HG03520 (cell line): ENCODE measurements around the gene PLEKHG4B.

Source experiments
- ATAC-seq: cut with Tn5 transposase; IDR thresholded peaks from one replicate; pipeline ENCODE4 v1.9.1; 2021; ENCODE audit warnings: mild to moderate bottlenecking, moderate library complexity; ENCODE audit not compliant: unreplicated experiment

Gene PLEKHG4B

DNA sequence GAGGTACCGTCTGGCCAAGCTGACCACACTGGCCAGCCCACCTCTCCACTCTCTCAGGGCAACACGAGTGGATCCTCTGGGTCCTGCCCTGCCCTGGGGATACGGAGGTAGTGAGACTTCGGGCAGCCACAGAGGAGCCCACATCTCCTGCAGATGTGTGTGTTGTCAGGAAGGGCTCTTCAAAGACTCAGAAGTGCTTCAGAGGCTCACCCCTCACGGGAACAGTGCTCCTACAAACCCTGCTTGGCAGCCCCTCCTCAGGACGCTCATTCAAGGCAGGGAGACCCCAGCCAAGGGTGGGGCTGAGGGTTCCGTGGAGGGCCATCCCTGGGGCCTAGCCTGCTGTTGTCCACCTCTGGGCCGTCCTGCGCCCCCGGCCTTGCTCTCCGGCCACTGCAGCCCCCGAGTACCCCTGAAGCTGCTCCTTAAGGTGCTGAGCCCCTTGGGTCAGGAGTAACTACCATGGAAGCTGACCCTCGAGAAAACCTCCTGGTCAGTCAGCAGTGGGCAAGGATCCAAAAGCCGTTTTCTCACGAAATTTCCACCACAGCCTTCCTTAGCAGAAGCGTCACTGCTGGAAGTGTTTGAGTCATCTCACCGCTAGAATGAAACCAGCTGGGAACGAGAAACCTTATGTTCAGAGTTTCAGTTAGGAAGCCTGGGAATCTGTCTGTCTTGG is 76.2 kb downstream of the PLEKHG4B start:
- ATAC-seq = no peak

DNA sequence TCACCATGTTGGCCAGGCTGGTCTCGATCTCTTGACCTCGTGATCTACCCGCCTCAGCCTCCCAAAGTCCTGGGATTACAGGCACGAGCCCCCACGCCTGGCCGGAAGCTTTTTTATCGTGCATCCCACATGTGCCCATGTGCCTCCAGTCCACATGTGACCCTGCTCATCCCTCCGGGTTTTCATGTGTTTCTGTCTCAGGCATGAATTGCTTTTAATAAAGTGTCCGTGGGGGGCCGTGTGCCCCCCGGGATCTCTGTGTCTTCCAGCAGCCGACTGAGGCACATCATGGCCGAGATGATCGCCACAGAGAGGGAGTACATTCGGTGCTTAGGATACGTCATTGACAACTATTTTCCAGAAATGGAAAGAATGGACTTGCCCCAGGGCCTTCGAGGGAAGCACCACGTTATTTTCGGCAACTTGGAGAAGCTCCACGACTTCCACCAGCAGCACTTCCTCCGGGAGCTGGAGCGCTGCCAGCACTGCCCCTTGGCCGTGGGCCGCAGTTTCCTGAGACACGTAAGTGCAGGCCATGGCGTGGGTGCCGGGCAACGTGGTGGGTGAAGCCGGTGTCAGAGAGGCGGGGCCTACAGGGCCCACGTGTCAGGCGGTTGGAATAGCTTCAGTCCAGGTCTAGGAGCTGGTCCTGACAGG is 77.2 kb downstream of the PLEKHG4B start:
- ATAC-seq = no peak

DNA sequence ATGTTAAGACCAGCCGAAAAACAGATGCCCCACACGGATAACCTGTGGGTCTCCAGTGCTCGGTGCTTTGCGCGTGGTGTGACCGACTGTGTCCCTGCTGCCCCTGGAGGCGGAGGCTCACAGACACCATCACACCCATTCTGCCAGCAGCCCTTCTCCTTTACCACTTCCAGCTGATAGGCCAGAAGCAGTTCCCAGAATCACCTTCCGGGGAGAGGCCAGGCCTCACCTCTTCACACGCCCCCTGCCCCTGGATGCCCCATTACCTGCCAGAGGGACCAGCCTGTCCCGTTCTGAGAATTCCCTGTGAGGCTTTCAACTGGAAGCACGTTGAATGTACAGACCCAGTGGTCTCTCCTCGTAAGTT is 77.7 kb downstream of the PLEKHG4B start:
- ATAC-seq = no peak

DNA sequence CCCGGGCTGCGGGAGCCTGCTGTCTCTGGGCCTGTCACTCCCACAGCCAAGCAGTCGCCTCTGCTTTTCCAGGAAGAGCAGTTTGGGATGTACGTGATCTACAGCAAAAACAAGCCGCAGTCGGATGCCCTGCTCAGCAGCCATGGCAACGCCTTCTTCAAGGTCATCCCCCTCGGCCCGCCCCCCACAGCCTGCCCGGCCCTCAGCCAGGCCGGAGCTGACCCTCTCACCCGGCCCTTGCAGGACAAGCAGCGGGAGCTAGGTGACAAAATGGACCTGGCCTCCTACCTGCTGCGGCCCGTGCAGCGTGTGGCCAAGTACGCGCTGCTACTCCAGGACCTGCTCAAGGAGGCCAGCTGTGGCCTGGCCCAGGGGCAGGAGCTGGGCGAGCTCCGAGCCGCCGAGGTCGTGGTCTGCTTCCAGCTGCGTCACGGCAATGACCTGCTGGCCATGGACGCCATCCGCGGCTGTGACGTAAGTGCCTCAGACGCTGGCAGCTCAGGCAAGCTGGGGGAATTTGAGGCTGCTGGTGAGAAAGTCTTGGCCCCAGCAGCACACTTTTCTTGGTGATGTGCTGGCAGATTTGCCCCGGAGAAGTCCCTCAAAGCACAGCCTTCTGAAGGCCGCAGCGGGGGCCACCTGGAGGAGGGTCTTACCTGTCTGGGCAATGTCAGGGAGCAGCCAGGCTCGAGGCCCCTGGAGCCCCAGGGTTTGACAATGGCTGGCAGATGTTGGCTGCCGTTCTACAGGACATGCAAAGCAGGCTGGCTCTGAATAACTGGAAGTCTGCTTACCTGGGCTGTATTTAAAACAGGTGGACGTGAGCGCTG is 79.2 kb downstream of the PLEKHG4B start:
- ATAC-seq = no peak

DNA sequence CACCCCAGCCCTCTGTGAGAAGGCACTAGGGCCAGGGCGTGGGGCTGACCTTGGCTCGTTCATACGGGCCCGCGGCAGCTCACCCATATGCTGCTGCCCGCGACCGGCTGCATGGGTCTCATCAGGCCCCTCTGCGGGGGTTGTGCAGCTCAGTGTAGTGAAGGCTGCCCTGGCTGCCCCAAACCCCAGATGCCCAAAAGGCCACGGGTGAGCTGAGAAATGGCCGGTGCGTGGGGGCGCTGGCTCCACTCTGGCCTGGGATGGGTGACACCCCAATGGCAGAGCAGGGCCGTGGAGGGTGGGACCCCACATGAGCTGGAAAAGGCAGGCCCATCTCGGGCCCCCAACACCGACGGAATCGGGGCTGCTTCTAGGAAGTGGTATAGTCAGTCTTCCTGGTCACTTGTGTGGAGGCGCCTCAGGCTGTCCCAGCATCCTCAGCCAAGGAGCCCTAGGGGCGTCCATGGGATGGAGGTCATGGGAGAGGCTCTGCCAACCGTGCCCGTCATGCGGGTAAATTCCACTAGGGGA is 79.9 kb downstream of the PLEKHG4B start:
- no peak for ATAC-seq

DNA sequence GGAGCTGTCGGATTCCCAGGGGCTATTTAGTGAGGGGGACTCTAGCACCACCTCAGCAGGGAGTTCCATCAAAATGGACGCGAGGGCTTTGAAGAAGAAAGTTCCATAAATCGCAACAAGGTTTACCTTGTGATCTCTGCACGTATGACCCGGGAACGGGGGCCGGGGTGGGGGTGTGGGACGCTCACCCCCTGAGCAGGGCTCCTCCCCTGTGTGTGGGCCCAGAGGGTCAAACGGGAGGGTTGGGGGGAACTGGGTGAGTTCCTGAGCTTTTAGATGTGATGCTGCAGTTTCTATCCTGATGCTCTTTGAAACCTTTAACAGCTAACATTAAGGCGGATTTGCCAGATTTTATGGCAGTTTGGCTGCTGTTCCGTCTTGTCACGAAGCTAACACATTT is 80.5 kb downstream of the PLEKHG4B start:
- ATAC-seq = no peak

DNA sequence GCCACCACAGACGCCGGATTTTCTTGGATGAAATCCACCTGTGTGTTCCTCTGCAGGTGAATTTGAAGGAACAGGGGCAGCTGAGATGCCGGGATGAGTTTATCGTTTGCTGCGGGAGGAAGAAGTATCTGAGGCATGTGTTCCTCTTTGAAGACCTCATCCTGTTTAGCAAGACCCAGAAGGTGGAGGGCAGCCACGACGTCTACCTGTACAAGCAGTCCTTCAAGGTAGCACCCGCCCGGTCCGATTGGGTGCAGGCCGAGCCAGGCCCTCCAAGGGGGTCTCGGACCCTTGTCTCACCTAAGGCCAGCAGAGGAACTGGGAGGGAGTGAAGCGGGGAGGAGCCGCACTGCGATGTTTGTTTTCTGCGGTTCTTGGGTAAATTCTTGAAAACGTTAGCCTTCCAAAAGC is 80.9 kb downstream of the PLEKHG4B start:
- no peak for ATAC-seq

DNA sequence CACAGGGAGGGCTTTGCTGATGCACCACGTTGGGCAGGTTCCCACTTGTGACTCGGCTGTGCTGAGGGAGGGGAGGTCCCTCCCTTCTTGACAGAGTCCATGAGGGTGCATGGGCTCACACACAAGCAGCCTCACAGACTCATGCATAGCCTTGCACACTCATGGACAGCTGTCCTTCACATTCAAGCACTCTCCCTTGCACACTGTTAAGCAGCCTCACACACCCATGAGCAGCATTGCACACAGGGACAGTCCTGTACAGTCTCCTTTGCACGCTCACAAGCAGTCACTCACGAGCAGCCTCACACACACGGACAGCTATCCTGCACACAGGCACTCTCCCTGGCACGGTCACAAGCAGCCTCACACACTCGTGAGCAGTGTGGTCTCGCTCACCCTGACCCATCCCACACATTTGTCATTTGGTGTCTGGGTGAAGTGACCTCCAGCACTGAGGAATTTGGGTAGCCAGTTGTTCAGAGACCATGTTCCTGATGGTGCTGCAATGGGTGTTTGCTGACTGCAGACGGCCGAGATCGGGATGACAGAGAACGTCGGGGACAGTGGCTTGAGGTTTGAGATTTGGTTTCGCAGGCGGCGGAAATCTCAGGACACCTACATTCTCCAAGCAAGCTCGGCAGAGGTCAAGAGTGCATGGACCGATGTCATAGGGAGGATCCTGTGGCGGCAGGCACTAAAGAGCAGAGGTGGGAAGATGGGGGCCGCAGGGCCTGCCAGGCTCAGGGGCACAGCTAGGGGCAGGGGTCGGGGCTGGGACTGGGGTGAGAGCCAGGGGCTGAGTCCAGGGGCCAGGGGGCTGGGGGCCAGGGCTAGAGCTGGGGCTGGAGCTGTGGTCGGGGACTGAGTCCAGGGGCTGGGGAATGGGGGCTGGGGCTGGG is 81.7 kb downstream of the PLEKHG4B start:
- ATAC-seq = no peak

DNA sequence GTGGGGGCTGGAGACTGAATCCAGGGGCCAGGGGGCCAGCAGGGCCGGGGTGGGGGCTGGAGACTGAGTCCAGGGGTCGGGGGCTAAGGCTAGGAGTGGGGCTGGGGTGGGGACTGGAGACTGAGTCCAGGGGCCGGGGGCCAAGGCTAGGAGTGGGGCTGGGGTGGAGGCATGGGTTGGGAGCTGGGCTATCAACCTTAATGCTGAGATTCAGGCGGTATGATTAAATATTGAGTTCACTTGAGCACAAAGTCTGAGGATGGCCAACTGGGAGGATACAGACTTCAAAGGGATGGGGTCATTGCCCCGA is 82.3 kb downstream of the PLEKHG4B start:
- ATAC-seq = no peak

DNA sequence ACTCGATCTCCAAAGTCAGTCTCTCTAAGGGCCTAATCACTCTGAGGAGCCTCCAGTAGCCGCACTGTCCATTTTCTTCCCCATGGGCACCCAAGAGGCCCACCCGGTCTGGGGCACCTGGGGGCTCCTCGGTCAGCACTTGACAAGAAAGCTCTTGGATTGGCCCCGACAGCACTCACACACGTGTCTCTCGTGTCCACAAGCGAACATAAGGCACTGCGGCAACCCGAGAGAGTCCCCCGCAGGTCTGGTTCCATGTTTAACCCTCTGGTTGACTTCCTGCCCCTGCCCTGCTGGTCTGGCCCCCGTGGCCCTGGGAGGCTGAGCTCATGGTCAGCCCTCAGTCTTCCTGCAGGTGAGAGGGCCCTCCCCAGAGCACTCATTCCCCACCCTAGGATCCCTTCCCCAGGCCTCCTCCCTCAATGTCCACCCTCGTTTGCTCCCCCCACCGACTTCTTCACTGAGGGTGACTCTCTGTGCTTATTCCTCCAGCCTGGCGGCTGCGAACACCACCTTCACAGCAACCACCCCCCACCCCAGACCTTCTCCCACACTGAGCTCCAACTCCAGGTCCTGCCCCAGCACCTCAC is 83.0 kb downstream of the PLEKHG4B start:
- ATAC-seq = no peak

DNA sequence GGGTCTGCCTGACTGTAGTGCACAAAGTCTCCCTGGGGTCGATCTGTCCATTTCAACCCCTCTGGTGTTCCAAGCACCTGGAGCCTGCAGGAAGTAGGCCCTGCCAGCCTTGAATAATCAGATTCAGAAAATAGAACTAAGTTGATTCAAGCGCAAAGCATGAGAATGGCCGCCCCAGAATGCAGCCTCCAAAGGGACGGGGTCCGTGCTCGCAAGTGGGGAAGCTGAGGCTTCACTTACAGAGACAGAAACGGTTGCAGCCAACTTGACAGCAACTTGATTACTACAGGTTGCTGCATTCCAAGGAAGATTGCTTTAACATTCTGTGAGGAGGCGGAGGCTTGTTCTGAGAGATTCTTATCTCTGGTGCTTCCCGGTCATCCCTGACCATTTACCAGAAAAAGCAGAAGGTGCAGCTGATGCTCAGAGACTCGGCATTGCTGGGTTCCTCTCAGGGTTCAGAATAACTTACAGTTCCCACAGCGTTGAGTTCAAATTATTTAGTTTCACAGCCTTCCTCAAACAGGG is 84.4 kb downstream of the PLEKHG4B start:
- no peak for ATAC-seq

DNA sequence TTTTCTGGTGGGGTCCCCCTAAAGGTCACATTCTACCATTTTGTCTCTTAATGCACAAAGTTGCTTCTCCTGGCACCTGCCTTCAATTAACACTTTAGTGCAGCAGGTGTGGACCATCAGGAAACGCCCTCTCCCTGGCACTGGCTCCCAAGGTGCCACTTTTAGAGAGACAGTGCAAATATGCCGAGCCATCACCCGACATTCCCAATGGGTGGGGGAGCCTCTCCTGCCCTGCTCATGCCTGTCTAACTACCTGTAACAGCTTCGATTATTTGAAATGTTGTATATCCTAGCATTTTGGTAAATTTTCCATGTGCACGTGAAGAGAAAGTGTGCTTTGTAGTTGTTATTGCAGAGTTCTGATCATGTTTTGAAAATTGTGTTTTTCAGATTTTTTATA is 86.1 kb downstream of the PLEKHG4B start:
- no peak for ATAC-seq

DNA sequence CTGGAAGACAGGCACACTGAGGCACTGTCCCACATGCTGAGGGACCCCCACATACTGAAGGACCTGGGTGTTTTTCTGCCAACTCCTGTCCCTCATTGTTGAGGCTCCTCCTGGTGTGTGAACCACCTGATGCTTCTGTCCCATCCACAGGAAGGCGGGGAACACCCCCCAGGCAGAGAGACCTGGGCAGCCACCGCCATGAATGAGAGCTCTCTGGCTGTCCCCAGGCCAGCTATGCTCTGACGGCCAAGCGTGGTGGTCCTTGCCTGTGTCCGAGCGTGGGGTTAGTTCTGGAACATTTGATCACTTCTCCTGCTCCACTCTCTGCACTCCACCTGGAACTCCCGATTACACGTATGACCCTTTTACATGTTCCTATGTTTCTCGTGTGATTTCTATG is 87.4 kb downstream of the PLEKHG4B start:
- no peak for ATAC-seq

DNA sequence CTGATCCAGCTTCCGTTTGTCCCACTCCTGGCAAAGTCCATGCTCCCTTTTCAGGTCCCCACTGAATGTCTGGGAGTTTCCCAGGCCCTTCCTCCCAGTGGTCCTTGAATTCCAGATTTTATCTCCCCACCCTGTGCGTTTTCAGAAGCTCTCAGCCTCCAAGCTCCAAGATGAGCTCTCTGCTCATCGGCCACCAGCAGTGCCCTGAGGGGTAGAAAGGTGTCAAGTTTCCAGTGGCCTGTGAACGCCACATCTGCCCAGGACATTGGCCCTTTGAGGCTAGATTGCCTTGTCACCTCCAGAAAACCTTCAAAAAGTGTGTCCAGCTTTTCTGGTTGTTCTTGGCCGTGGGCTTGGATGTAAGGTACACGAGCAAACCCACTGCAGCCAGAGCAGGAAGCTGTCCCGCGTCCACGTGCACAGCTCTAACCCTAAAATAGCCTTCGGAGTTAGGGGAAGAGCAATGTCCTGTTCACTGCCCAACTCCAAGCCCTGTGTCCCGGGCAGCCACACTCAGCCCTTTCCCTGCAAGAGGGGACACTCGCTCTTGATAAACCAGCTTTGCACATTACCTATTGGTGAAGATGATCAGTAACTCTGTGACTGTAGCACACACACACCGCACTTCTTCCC is 88.4 kb downstream of the PLEKHG4B start:
- no peak for ATAC-seq

DNA sequence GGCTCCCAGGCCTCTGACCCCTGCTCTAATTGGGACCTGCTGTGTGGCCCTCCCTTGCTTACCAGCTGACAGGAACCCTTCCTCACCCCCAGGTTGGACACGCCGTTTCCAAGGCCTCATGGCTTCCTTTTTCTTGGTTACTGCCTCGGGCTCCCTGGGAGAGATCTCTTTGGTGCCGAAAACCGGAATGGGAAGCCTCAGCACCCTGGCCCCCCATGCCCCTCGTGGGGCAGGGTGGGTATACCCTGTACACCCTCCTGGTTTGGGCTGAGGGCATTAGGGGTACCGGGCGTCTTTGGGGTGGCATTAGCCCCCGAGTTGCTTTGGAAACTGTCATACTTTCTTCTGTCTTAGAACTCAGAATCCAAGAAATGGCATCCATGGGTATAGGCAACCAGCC is 89.2 kb downstream of the PLEKHG4B start:
- no peak for ATAC-seq

DNA sequence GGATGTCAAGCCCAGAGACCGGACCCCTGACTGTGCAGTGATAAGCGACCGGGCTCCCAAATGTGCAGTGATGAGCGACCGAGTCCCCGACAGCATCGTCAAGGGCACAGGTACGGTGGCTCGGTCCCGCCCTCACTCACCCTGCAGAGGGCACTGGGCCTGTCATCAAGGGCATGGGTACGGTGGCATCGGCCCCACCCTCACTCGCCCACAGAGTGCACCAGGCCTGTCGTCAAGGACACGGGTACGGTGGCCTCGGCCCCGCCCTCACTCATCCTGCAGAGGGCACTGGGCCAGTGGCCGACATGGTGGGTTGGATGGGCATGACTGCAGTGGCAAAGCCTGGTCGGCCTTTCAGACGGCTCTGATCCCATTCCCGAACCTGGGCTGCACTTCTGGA is 89.6 kb downstream of the PLEKHG4B start:
- no peak for ATAC-seq

DNA sequence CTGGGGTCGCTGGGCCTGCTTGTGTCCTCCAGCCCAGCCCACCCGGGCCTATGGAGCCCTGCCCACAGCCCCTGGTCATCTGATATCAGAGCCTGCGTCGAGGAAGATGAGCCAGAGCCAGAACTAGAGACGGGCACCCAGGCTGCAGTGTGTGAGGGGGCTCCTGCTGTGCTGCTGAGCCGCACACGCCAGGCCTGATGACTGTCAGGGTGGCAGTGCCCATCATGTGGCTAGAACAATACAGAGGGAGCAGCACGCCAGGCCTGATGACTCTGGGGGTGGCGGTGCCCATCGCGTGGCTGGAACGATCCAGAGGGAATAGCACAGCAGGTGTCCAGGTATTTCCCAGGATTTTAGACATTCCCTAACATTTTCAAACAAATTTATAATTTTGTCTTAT is 90.2 kb downstream of the PLEKHG4B start:
- no peak for ATAC-seq

DNA sequence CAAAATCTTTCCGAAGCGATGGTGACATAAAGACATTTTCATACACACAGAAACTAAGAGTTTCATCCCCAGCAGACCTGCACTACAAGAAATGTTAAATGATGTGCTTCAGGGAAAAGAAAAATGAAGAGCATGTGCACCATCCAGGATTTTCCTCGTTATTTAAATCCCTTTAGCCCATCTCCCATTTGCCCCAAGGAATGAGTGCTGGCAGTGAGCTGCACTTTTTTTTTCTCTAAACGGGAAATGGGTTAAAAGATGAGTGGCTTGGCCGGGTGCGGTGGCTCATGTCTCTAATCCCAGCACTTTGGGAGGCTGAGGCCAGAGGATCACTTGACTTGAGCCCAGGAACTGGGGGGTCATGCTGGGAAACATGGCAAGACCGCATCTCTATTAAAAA is 92.5 kb downstream of the PLEKHG4B start:
- no peak for ATAC-seq

DNA sequence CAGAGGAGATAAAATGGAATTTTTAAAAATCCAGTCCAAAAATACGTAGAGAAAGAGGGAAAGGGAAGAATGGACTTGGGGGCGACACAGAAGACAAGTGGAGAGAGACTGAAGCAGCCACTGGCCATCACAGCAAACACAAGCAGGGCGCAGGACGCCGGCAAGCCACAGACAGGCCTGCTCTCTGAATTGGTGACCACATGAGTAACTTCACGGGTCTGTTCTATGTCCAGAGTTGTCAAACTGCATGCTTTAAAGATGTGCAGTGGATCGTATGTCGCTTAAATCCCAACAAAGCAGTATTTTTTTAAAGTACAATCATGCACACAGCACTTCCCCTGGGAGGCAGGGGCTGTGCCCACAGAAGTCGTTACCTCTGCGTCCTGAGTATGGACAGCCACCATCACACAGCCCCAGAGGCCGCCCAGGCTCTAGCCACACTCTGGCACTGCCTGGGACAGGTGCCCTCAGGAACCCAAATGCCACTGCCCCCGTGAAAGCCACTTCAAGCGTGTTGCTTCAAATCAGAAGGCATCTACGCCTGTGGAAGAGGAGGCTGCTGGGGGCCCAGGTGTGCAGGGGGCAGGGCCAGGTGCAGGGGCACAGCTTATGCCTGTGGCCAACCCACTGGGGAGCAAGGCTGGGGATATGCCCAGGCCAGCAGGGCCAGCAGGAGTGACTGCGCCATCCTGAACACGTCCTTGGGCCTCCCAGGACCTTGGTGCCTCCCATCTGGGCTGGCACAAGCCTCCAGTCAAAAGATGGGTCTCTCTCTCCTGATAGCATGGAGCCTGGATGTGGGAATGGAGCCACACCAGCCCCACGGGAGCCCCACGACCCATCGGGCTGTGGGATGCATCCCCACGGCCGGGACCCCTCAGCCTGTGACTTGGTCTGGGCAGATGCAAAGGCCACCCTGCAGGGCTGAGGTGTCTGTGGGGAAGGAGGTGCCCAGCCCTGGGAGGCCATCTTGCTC is 93.4 kb downstream of the PLEKHG4B start:
- ATAC-seq = no peak
